Ectodermal cell (in vitro differentiated cells): ENCODE results near the gene HLX.

Experiments
- H3K27ac ChIP-seq: 2 replicates; pipeline ENCODE4 v1.7.0; 2013; ENCODE audit warnings: mild to moderate bottlenecking, low read depth, low read length; ENCODE audit not compliant: insufficient read depth, poor library complexity, severe bottlenecking
- H3K27me3 ChIP-seq: 2 replicates; pipeline ENCODE4 v1.7.0; 2013; ENCODE audit warnings: mild to moderate bottlenecking, low read length; ENCODE audit not compliant: insufficient read depth, control insufficient read depth, poor library complexity, severe bottlenecking
- H3K36me3 ChIP-seq: one replicate; pipeline ENCODE4 v1.7.0; 2013; ENCODE audit warnings: low read length; ENCODE audit not compliant: control insufficient read depth, insufficient read depth
- H3K4me1 ChIP-seq: one replicate; pipeline ENCODE4 v1.7.0; 2013; ENCODE audit warnings: low read length; ENCODE audit not compliant: control insufficient read depth, insufficient read depth
- H3K4me3 ChIP-seq: 2 replicates; pipeline ENCODE4 v1.7.0; 2013; ENCODE audit warnings: low read depth, low read length, control low read depth; ENCODE audit not compliant: insufficient read depth
- H3K9me3 ChIP-seq: 2 replicates; pipeline ENCODE4 v1.7.0; 2013; ENCODE audit warnings: mild to moderate bottlenecking, low read length, moderate library complexity; ENCODE audit not compliant: control insufficient read depth
- WGBS, 2 experiments: methylation state at CpG; one replicate each; pipeline ENCODE4 v1.1.7; 2013; ENCODE audit warnings: missing lambda C conversion rate in 2 of 2; 5-methylcytosine and 5-hydroxymethylcytosine counted together

HLX gene

DNA sequence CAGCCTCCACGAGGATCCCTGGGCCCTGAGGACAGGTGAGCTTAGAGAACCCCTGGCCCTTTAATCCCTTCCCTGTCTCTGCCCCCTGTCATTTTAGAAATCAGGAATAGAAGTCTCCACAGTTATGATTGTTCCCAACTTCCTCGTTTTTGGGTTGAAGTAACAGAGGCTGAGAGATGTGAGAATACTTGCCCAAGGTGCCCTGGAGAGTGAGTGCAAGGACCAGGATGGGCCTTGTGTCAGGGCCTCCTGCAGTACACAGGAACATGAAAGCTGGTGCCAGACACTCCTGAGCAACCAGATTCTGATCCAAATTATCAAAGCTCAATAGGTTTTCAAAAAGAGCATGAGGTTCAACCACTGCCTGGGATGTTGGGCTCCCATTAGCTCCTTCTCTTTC lies 10.1 kb downstream of the HLX start:
- Histone ChIP-seq H3K27ac (no peak overlapping the region), H3K27me3 (peaks cover 100% of the 10 kb centered on the region), H3K4me1 (peaks cover 9% of the 10 kb centered on the region), H3K4me3 (no peak overlapping the region), H3K36me3 (no peaks in the 10 kb centered on the region), H3K9me3 (no peaks in the 10 kb centered on the region)
- WGBS, 2 experiments = 4 to 5% methylated on average over 2 of the region's 2 CpGs

DNA sequence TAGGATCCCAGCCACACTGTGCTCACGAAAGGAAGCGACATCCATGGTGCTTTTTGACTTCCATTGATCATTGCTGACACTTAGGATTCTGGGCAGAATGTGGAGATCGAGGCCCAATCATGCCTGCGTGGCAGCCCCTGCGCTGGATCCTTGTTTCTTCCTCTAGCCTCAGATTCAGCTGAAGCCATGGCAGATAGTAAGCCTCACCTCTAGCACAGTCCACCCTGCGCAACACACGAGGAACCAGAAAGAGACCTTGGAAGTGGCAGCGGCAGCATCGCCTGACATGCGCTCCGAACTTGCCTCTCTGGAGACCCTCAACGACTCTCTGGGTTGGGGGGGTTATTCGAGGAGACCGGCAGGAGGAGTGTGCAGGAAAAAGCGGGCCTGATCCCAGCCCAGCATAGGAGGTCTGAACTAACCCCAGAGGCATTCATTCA lies 10.6 kb downstream of the HLX start:
- WGBS, 2 experiments = 20 to 22% methylated on average over 15 of the region's 15 CpGs

DNA sequence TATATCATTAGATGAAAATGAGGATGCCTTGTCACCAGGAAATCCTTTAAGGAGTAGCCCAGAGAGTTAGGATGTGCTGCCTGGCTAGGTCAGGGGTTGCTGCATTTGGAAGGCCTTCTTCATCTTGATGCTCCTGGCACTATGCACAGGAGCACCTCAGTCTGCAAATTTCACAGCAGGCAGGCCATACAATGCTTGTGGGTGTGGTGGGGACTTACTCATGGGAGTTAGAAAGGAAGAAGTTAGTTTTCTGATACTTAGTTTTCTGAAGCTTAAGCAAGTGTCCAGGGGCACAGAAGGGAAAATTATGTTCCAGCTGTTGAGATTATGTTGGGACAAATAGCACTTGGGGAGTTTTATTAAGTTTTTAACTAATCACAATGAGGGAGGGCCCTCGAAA lies 11.4 kb downstream of the HLX start:
- Histone ChIP-seq H3K27me3 (peaks cover 100% of the 10 kb centered on the region), H3K36me3 (no peaks in the 10 kb centered on the region), H3K4me1 (peaks cover 10% of the 10 kb centered on the region), H3K27ac (no peak overlapping the region), H3K4me3 (no peak overlapping the region), H3K9me3 (no peaks in the 10 kb centered on the region)
- 20 to 22% methylated on average over 1 of the region's 1 CpG for WGBS, 2 experiments

More for the DNA sequence above, 10.6 kb downstream of the HLX start:
- Histone ChIP-seq H3K27ac (no peak overlapping the region), H3K4me1 (peaks cover 9% of the 10 kb centered on the region), H3K36me3 (no peaks in the 10 kb centered on the region), H3K9me3 (no peaks in the 10 kb centered on the region), H3K4me3 (no peak overlapping the region), H3K27me3 (peaks cover 100% of the 10 kb centered on the region)

DNA sequence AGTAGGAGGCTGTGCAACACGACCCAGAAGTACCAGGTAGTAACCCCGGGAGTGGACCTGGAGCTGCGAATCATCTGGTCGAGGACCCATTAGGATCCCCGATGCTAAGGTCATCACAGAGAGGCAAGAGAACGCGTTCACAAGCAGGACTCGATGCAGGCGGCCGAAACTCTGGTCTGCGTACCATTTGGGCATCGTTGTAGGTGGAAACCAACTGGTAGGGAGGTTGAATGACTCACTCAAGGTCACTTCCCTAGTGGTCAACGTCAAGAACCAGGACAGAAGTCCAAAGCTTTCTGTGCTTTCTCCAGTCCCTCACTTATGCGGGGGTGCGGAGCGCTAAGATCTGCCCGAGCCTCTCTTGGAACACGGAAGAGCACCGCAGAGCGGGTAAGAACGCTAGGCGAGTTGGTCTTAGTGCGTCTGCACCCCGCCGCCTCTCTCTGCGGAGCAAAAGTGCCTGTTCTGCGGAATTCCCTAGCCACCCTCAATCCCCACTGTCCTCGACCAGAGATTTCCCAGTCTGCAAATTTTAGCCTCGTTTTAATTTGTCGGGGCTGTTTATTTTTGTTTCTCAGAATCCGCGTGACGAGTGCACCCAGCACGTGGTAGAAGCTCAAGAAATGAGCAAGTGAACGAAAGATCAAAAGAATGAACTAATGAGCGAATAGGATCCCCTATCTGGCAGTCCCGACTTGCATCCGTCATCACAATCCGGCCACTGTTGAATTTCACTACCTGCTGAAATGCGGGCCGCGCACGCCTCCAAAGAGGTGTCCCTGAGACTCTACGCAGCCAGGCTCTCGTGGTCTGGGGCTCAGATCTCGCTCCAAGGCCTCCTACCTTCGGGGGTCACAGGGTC lies 12.2 kb downstream of the HLX start:
- 3 to 4% methylated on average over 47 of the region's 47 CpGs for WGBS, 2 experiments
- H3K27ac ChIP-seq = no peak overlapping the region
- no peaks in the 10 kb centered on the region for H3K9me3 ChIP-seq
- H3K4me1 ChIP-seq = peaks cover 10% of the 10 kb centered on the region
- peaks cover 100% of the 10 kb centered on the region for H3K27me3 ChIP-seq
- H3K36me3 ChIP-seq = no peaks in the 10 kb centered on the region
- no peak overlapping the region for H3K4me3 ChIP-seq

DNA sequence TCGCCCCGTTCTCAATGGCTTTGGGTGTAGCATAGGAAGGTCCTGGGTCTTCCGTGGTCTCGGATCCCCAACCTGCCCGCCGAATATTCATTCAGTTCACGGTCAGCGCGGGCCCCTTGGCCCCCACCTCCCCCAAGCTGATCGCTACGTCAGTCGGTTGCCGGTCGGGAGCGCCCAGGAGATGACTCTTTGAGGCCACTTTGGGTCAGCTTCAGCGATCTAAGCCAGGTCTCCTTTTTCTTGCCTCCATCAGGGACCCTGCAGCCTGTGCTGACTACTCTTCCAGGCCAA lies 12.8 kb downstream of the HLX start:
- 2% methylated on average over 16 of the region's 16 CpGs for WGBS, 2 experiments
- peaks cover 100% of the 10 kb centered on the region for H3K27me3 ChIP-seq
- H3K4me1 ChIP-seq = peaks cover 10% of the 10 kb centered on the region
- no peak overlapping the region for H3K4me3 ChIP-seq
- H3K9me3 ChIP-seq = no peaks in the 10 kb centered on the region
- H3K27ac ChIP-seq = no peak overlapping the region
- no peaks in the 10 kb centered on the region for H3K36me3 ChIP-seq

DNA sequence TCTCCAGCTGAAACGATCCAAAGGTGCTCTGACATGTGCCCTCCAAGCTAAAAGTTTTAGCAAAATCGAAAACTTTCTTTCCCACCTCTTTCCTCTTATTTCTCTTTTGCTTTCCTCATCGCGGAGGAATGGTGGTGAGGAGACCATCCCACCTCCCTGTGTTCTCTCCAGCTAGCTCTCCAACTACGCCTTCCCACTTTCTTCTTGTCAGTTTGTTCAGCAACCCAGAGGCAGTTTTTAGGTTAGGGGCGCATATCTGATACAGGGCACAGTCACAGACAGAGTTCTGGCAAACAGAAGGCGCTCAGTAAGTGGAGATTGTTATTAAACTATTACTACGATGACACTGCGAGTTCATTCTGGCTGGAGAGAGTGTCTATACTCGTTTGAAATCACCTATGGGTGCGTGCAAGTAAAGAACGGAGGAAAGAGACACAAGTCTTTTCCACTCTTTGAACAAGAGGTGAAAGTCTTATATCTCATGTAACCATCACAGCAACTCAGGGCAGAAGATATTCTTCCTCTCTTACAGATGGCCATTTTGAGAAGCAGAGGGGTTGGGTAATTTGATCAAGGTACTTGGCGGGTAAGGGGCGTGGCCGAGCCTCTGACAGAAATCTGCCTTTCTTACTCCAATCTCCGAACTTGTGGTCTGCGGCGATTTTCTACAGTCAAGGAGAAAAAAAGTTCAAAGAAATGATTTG lies 13.9 kb downstream of the HLX start:
- H3K4me1 ChIP-seq = peaks cover 7% of the 10 kb centered on the region
- no peaks in the 10 kb centered on the region for H3K9me3 ChIP-seq
- no peak overlapping the region for H3K4me3 ChIP-seq
- peaks cover 95% of the 10 kb centered on the region for H3K27me3 ChIP-seq
- no peaks in the 10 kb centered on the region for H3K36me3 ChIP-seq
- WGBS, 2 experiments = 11 to 14% methylated on average over 18 of the region's 18 CpGs
- H3K27ac ChIP-seq = no peak overlapping the region

DNA sequence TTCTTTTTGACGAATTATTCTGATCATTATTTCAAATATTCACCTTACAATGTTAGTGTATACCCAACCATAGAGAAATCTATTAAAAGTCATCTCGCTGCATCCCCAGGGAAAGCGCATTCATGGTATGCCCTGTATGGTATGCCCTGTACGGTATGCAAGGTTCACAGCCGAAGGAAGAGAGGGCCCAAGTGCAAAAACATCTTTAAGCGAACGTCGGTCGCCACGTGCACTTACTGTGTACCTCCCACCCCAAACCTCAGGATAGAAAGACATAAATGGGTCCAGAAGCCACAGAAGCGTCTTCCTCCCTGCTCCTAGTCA lies 14.4 kb downstream of the HLX start:
- H3K27ac ChIP-seq = no peak overlapping the region
- H3K4me1 ChIP-seq = peaks cover 7% of the 10 kb centered on the region
- no peaks in the 10 kb centered on the region for H3K9me3 ChIP-seq
- 2 to 3% methylated on average over 10 of the region's 11 CpGs for WGBS, 2 experiments
- H3K27me3 ChIP-seq = peaks cover 90% of the 10 kb centered on the region
- peak overlapping the region; percentile 7 for H3K4me3 ChIP-seq
- H3K36me3 ChIP-seq = no peaks in the 10 kb centered on the region

DNA sequence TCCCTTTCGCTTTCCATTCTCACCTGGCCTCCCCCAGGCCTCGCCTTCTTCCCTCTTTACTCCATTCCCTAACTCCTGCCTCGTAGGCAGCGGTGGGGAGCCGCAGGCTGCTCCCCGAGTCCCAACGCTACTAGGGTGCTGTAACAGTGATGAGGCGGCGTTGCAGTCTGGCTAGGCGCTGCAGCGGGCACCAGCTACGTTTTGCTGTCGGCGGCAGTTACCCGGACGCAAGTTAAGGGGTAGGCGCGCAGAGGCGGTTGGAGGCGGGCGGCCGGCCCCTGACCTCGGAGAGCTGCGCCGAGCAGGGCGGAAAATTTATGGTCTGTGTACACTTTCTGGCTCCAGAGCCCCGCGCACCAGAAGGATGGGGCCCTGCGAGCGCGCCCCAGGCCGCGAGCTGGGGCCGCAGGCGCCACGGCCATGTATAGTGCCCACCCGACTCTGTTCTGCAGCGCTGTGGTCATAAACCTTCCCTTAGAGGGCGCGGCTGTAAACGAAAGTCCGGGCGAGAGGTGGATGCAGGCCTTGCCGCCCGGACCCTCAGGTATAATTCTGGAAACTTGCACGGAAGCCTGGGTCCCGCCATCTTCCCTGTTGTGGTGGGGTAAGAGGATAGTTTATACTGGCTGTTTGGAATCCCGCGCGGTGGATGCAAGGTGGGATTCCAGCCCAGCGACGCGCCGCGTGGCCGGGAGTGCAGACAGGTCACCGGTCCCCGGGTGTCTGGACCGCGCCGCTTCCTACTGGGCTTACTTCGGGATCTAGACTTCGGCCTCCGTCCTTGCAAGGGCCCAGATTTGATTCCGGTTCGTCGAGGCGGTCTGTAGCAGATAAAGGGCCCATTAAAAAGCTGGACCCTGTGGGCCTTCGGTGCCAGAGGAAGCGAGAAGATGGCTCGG lies 15.0 kb downstream of the HLX start:
- peaks cover 7% of the 10 kb centered on the region for H3K4me1 ChIP-seq
- no peak overlapping the region for H3K27ac ChIP-seq
- H3K9me3 ChIP-seq = no peaks in the 10 kb centered on the region
- H3K4me3 ChIP-seq = peak overlapping the region; percentile 7
- peaks cover 87% of the 10 kb centered on the region for H3K27me3 ChIP-seq
- no peaks in the 10 kb centered on the region for H3K36me3 ChIP-seq
- WGBS, 2 experiments = 2% methylated on average over 71 of the region's 71 CpGs

DNA sequence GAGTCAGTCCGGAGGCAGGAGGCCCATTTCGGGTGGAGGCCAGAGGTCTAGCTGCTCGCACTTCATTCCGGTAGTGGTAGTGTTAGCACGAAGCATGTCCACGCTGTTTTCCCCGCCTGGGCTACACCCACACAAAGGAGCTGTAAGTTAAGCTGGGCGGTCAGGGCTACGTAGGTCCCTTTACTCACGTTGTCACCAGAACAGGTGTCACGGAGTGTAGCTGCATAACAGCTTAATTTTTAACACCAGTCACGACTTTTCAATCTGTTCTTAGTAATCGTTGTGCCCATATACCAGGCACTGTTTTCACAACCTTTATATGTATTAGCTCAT lies 15.6 kb downstream of the HLX start:
- Histone ChIP-seq H3K27ac (no peak overlapping the region), H3K4me1 (peaks cover 7% of the 10 kb centered on the region), H3K36me3 (no peaks in the 10 kb centered on the region), H3K9me3 (no peaks in the 10 kb centered on the region), H3K27me3 (peaks cover 81% of the 10 kb centered on the region), H3K4me3 (peak overlapping the region; percentile 7)
- 5 to 6% methylated on average over 13 of the region's 13 CpGs for WGBS, 2 experiments

DNA sequence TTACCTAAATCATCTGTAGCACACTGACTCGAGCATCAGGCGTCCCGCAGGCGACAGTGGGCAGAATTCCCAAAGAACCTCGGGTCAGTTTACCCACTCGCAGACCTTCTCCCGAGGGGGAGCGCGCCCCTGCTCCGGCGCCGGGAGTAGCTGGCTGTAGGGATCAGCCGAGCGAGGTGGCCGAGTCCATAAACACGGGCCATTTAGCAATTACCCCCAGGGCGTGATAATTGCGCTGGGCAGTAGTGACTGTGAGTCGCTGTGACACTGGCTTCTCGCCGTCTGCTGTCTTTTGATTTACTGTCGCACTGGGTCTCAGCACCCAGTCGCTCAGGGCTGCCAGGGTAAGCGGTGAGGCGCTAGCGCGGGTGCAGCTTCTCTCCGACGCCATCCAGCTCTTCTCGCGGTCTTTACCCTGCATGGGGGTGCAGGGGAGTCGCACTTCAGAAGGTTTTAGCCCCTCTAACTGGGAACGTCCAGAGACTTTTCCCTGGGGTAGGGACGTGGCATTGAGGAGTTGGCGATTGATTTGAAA lies 16.2 kb downstream of the HLX start:
- H3K4me3 ChIP-seq = no peak overlapping the region
- no peaks in the 10 kb centered on the region for H3K9me3 ChIP-seq
- peaks cover 75% of the 10 kb centered on the region for H3K27me3 ChIP-seq
- H3K36me3 ChIP-seq = no peaks in the 10 kb centered on the region
- H3K27ac ChIP-seq = no peak overlapping the region
- peaks cover 7% of the 10 kb centered on the region for H3K4me1 ChIP-seq
- WGBS, 2 experiments = 2 to 3% methylated on average over 35 of the region's 35 CpGs
